Measurements from ENCODE around the gene FCAR.

DNA sequence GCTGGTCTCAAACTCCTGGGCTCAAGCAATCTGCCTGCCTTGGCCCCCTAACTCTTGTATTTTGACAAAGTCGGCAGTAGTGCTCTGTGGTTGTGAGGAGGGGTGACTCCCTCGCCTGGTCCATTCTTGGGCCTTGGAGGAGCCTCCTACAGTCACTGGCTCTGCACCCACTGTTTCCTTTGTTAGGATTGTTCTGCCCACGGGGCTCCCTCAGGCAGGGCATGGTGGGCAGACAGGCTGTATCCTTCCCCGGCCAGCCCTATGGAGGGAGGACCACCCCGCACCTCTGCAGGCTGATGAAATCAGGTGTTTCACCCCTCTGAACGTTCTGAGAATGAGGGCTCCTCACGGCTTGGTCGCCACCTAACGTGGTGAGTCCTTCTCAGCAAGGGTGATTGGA lies 9.2 kb downstream of the FCAR start:
- TF ChIP-seq POLR2AphosphoS5 (IDR thresholded peaks at IDR 0.05; ENCODE audit: low read depth, low read length) (no peak), POLR2A (IDR thresholded peaks at IDR 0.05; ENCODE audit: low read depth, low read length) (no peak), TAF1 (IDR thresholded peaks at IDR 0.05; ENCODE audit: low read depth, low read length) (no peak)
